ENCODE results near the gene CEP85L. TPM values are rescaled to one million over a fixed set of nuclear protein-coding genes. Genes with fewer than 3 reads are reported as not detected.
A peak's percentile ranks its signal among the peaks of the same experiment; 100 is the strongest.

Gene CEP85L
- total and polyA plus RNA-seq, 5 experiments from 2014 or later: 31.1 to 73.6 (median 50.0) TPM

- H3K4me3 Mint-ChIP-seq: no peak overlapping the region
- peaks cover 42 to 72% (median 56%) of the 10 kb centered on the region in 3 donors for H3K36me3 Mint-ChIP-seq
- H3K27ac Mint-ChIP-seq: no peak overlapping the region
- H3K9me3 Mint-ChIP-seq: peaks cover 0 to 16% (median 4%) of the 10 kb centered on the region in 9 donors
- DNase-seq (no peak), ATAC-seq (no peak)
- H3K27me3 Mint-ChIP-seq: no peaks in the 10 kb centered on the region
- peaks cover 9 to 33% (median 24%) of the 10 kb centered on the region in 4 donors for H3K4me1 Mint-ChIP-seq
- POLR2A ChIA-PET: no interaction called here
Observed at GRCh38 chr6:118502169-118502568, 149.2 kb downstream of the CEP85L start.

GRCh38 chr6:118501765-118502164, 149.6 kb downstream of the CEP85L start:
- POLR2A ChIA-PET: no interaction called here
- peaks cover 0 to 16% (median 4%) of the 10 kb centered on the region in 9 donors for H3K9me3 Mint-ChIP-seq
- H3K4me3 Mint-ChIP-seq: no peak overlapping the region
- no peak for ATAC-seq
- peaks cover 5 to 32% (median 21%) of the 10 kb centered on the region in 4 donors for H3K4me1 Mint-ChIP-seq
- peak overlapping the region in 3 of 10 donors; percentile 6 to 53 (median 24) for H3K27ac Mint-ChIP-seq
- H3K27me3 Mint-ChIP-seq: no peaks in the 10 kb centered on the region
- no peak for DNase-seq
- H3K36me3 Mint-ChIP-seq: peaks cover 42 to 73% (median 56%) of the 10 kb centered on the region in 3 donors

DNA sequence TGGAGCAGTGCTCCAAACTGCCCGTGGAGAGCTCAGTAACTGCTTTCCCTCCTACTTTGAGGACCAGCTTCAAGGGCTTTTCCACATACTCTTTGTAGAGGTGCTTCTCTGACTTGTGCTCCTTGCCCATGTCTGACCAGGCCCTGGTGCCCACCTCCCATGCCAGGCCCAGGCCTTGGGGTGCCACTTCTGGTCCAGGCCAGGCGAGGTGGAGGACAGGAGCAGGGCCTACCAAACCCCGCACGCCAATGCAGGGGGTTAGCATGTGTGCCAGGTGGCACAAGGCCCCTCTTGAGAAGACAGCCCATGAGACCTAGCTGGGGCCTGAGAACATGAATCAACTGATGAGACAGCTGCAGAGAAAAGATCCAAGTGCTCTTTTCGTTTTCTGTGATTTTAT, 150.3 kb downstream of the CEP85L start:
- H3K27ac Mint-ChIP-seq: peak overlapping the region in 1 of 10 donors; percentile 53
- peaks cover 0 to 16% (median 4%) of the 10 kb centered on the region in 9 donors for H3K9me3 Mint-ChIP-seq
- peaks cover 1 to 32% (median 19%) of the 10 kb centered on the region in 4 donors for H3K4me1 Mint-ChIP-seq
- no peak overlapping the region for H3K4me3 Mint-ChIP-seq
- peaks cover 42 to 75% (median 56%) of the 10 kb centered on the region in 3 donors for H3K36me3 Mint-ChIP-seq
- DNase-seq: no peak
- ATAC-seq: no peak
- no peaks in the 10 kb centered on the region for H3K27me3 Mint-ChIP-seq
- POLR2A ChIA-PET: no interaction called here

GRCh38 chr6:118500130-118501015, 151.0 kb downstream of the CEP85L start:
- Mint-ChIP-seq H3K27me3 (no peaks in the 10 kb centered on the region), H3K4me1 (peaks cover 3 to 35% (median 15%) of the 10 kb centered on the region in 4 donors), H3K36me3 (peaks cover 42 to 76% (median 58%) of the 10 kb centered on the region in 3 donors), H3K4me3 (no peak overlapping the region), H3K27ac (peak overlapping the region in 5 of 10 donors; percentile 9 to 77 (median 40)), H3K9me3 (peaks cover 0 to 16% (median 4%) of the 10 kb centered on the region in 9 donors)
- ATAC-seq (no peak), DNase-seq (no peak)
- POLR2A ChIA-PET: no interaction called here

- H3K27me3 Mint-ChIP-seq: no peaks in the 10 kb centered on the region
- H3K9me3 Mint-ChIP-seq: peaks cover 0 to 9% (median 3%) of the 10 kb centered on the region in 9 donors
- H3K4me1 Mint-ChIP-seq: peaks cover 3 to 36% (median 17%) of the 10 kb centered on the region in 4 donors
- peak overlapping the region in 1 of 10 donors; percentile 49 for H3K27ac Mint-ChIP-seq
- peaks cover 43 to 72% (median 61%) of the 10 kb centered on the region in 3 donors for H3K36me3 Mint-ChIP-seq
- no peak overlapping the region for H3K4me3 Mint-ChIP-seq
- POLR2A ChIA-PET: no interaction called here
- ATAC-seq (no peak), DNase-seq (no peak)
Observed at GRCh38 chr6:118495485-118496280, 155.7 kb downstream of the CEP85L start.

- DNase-seq (no peak), ATAC-seq (no peak)
- Mint-ChIP-seq H3K36me3 (peaks cover 55 to 83% (median 69%) of the 10 kb centered on the region in 3 donors), H3K9me3 (peaks cover 0 to 20% (median 13%) of the 10 kb centered on the region in 9 donors), H3K27ac (peak overlapping the region in 5 of 10 donors; percentile 19 to 80 (median 46)), H3K4me1 (peaks cover 3 to 29% (median 15%) of the 10 kb centered on the region in 4 donors), H3K27me3 (no peaks in the 10 kb centered on the region), H3K4me3 (no peak overlapping the region)
- POLR2A ChIA-PET: no interaction called here
Observed at GRCh38 chr6:118494091-118494490, 157.3 kb downstream of the CEP85L start.

DNA sequence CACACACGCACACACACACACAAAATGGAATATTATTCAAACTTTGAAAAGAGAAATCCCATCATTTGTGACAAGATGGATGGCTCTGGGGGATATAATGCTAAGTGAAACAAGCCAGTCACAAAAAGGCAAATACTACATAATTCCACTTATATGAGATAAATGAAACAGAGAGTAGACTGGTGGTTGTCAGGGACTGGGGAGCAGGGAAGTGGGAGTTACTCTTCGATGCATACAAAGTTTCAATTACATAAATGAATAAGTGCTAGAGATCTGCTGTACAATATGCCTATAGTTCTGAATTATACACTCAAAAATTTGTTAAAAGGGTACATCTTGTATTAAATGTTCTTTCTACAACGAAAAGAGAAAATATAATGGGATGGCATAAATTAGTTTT, 161.4 kb downstream of the CEP85L start:
- no peak for DNase-seq
- POLR2A ChIA-PET: no interaction called here
- peaks cover 70 to 95% (median 89%) of the 10 kb centered on the region in 3 donors for H3K36me3 Mint-ChIP-seq
- H3K4me3 Mint-ChIP-seq: no peak overlapping the region
- peaks cover 0 to 25% (median 14%) of the 10 kb centered on the region in 4 donors for H3K4me1 Mint-ChIP-seq
- H3K9me3 Mint-ChIP-seq: peaks cover 11 to 38% (median 25%) of the 10 kb centered on the region in 9 donors
- H3K27ac Mint-ChIP-seq: no peak overlapping the region
- no peaks in the 10 kb centered on the region for H3K27me3 Mint-ChIP-seq
- no peak for ATAC-seq

DNA sequence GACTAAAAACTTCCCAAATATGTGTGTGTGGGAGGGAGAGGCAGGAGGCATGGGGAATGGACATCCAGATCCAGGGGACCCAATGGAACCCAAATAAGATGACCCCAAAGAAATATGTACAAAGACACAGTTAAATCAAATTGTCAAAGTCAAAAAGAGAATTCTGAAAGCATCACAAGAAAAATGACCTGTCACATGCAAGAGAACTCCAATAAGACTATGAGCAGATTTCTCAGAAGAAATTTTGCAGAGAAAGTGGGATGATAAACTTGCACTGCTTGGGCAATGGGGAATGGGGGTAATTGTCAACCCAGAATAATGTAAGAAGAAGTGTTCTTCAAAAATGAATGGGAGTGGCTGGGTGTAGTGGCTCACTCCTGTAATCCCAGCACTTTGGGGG, 162.8 kb downstream of the CEP85L start:
- Mint-ChIP-seq H3K36me3 (peaks cover 57 to 88% (median 76%) of the 10 kb centered on the region in 3 donors), H3K9me3 (peaks cover 11 to 38% (median 25%) of the 10 kb centered on the region in 9 donors), H3K27ac (peak overlapping the region in 1 of 10 donors; percentile 27), H3K4me1 (peaks cover 0 to 17% (median 11%) of the 10 kb centered on the region in 4 donors), H3K4me3 (no peak overlapping the region), H3K27me3 (no peaks in the 10 kb centered on the region)
- DNase-seq (no peak), ATAC-seq (no peak)
- POLR2A ChIA-PET: no interaction called here

DNA sequence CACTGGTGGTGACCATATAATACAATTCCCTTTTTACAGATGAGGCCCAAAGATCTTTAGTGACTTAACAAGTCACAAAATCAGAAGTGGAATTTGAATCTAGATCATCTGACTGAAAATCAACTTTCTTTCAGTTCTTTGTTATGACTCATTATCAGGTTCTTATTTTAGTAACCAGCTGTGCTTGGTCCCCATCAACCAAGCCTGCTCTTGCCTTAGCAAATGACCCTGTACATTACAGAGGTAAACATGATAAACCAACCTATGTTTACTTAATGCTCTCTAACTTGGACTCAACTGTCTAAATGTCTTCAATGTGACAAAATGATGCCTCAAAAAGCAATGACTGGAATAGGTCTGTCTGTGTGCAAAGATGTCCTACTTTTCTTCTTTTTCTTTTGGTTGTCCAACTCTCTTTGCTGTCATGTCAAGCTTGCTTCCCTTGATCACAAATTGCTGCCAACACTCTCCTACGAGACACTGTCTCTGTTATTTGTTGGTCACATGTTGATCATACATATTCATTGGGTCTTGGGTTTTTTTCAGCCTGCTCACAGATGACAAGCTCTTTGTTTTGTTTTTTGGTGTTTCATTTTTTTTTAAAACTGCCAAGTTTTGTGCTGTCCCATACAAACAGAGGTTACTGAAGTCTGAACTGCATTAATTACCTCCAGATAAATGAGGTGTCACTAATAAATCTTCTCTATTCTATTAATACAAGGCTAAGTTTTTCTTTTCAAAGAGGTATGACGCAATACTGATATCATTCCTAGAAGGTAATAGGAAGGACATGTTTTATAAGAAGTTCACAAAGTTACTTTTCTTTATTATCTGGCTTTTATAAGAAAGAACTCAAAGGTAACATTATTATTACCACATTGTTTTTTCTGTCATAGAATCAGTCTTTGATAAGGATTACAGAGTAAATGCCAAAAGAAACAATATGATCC, 165.5 kb downstream of the CEP85L start:
- no peak for ATAC-seq
- Mint-ChIP-seq H3K9me3 (peaks cover 11 to 35% (median 25%) of the 10 kb centered on the region in 9 donors), H3K4me1 (peaks cover 0 to 7% (median 4%) of the 10 kb centered on the region in 4 donors), H3K27me3 (no peaks in the 10 kb centered on the region), H3K4me3 (no peak overlapping the region), H3K36me3 (peaks cover 40 to 89% (median 56%) of the 10 kb centered on the region in 3 donors), H3K27ac (no peak overlapping the region)
- POLR2A ChIA-PET: no interaction called here
- DNase-seq: no peak

GRCh38 chr6:118476551-118476950, 174.8 kb downstream of the CEP85L start:
- H3K9me3 Mint-ChIP-seq: no peaks in the 10 kb centered on the region

GRCh38 chr6:118473266-118473665, 178.1 kb downstream of the CEP85L start:
- Mint-ChIP-seq H3K4me3 (no peak overlapping the region), H3K9me3 (no peaks in the 10 kb centered on the region), H3K27ac (peak overlapping the region in 8 of 10 donors; percentile 0 to 70 (median 44)), H3K27me3 (no peaks in the 10 kb centered on the region), H3K36me3 (peaks cover 16 to 74% (median 19%) of the 10 kb centered on the region in 3 donors), H3K4me1 (peaks cover 0 to 9% (median 7%) of the 10 kb centered on the region in 4 donors)
- ATAC-seq (no peak), DNase-seq (no peak)
- POLR2A ChIA-PET: no interaction called here

More at GRCh38 chr6:118476551-118476950, 174.8 kb downstream of the CEP85L start:
- Mint-ChIP-seq H3K4me1 (peaks cover 0 to 9% (median 6%) of the 10 kb centered on the region in 4 donors), H3K36me3 (peaks cover 0 to 69% (median 23%) of the 10 kb centered on the region in 3 donors), H3K27ac (no peak overlapping the region), H3K27me3 (no peaks in the 10 kb centered on the region), H3K4me3 (no peak overlapping the region)
- ATAC-seq (no peak), DNase-seq (no peak)
- POLR2A ChIA-PET: no interaction called here

DNA sequence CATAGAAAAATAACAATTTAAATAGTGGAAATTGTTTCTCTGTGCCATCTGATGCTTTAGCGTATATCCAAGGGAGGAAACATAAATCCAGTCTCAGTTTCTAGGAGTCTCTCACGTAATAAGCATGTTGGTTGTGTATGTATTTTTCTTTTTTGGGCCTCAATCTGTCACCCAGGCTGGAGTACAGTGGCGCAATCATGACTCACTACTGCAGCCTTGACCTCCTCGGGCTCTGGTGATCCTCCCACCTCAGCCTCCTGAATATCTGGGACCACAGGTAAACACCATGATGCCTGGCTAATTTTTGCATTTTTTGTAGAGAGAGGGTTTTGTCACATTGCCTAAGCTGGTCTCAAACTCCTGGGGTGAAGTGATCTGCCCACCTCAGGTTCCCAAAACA, 181.9 kb downstream of the CEP85L start:
- H3K4me1 Mint-ChIP-seq: peaks cover 0 to 15% (median 10%) of the 10 kb centered on the region in 4 donors

More for the DNA sequence above, 181.9 kb downstream of the CEP85L start:
- DNase-seq (no peak), ATAC-seq (no peak)
- no peaks in the 10 kb centered on the region for H3K9me3 Mint-ChIP-seq
- H3K4me3 Mint-ChIP-seq: no peak overlapping the region
- H3K27me3 Mint-ChIP-seq: no peaks in the 10 kb centered on the region
- POLR2A ChIA-PET: no interaction called here
- peak overlapping the region in 4 of 10 donors; percentile 23 to 56 (median 30) for H3K27ac Mint-ChIP-seq
- H3K36me3 Mint-ChIP-seq: peaks cover 28 to 85% (median 35%) of the 10 kb centered on the region in 3 donors

Data from naive thymus-derived CD8-positive, alpha-beta T cell (primary cell).